C1 segment of cervical spinal cord (tissue), 14 donors: Measurements from ENCODE around the gene AVP.

Experiments
- DNase-seq, 14 donors: peaks; one replicate each; lab custom pipeline; 2025; lab: John Stamatoyannopoulos, UW

The AVP gene

GRCh38 chr20:3109350-3110302, 25.1 kb upstream of the AVP start:
- peak in 1 of 14 donors; percentile 21 for DNase-seq

- no peak for DNase-seq
These were observed 23.0 kb upstream of the AVP start for GRCh38 chr20:3107464-3108025.

- peak in 4 of 14 donors; percentile 13 to 97 (median 27) for DNase-seq
These were observed 22.3 kb upstream of the AVP start for GRCh38 chr20:3106658-3107463.

GRCh38 chr20:3106185-3106584, 21.7 kb upstream of the AVP start:
- DNase-seq, result no peak

- DNase-seq, result peak in 1 of 14 donors; percentile 36
These were observed 21.0 kb upstream of the AVP start for GRCh38 chr20:3105256-3106137.

- no peak for DNase-seq
These were observed 19.0 kb upstream of the AVP start for GRCh38 chr20:3103369-3104032.

GRCh38 chr20:3102575-3103368, 18.2 kb upstream of the AVP start:
- no peak for DNase-seq

- DNase-seq, result no peak
These were observed 17.4 kb upstream of the AVP start for GRCh38 chr20:3101737-3102574.

GRCh38 chr20:3101251-3101650, 16.7 kb upstream of the AVP start:
- DNase-seq, result no peak

GRCh38 chr20:3100480-3100879, 16.0 kb upstream of the AVP start:
- DNase-seq, result no peak

GRCh38 chr20:3094848-3095629, 10.5 kb upstream of the AVP start:
- DNase-seq, result no peak

- DNase-seq, result no peak
These were observed 9.4 kb upstream of the AVP start for GRCh38 chr20:3093861-3094361.

- DNase-seq, result no peak
These were observed 8.3 kb upstream of the AVP start for GRCh38 chr20:3092611-3093379.

GRCh38 chr20:3090565-3090964, 6.0 kb upstream of the AVP start:
- DNase-seq, result no peak

GRCh38 chr20:3088031-3088430, 3.5 kb upstream of the AVP start:
- no peak for DNase-seq

- no peak for DNase-seq
These were observed 1.1 kb upstream of the AVP start for GRCh38 chr20:3085571-3086072.

GRCh38 chr20:3084986-3085360, 449 bp upstream of the AVP start:
- no peak for DNase-seq
